ENCODE results near the gene AFF3. TPM values are rescaled to one million over a fixed set of nuclear protein-coding genes. Genes with fewer than 3 reads are reported as not detected.

Gene AFF3
- total RNA-seq, 1 experiment from 2014 or later = 0.61 TPM

GRCh38 chr2:99554871-99555270 lies 587.5 kb downstream of the AFF3 start:
- H3K9ac ChIP-seq (ENCODE audit: low read length) = no peak overlapping the region
- RAD21 ChIA-PET (ENCODE audit: low non-redundant PET in 1 of 2, low total read pairs in 2 of 2, uncharacterized antibody in 2 of 2, unreplicated experiment in 2 of 2) = no interaction called here
- BruUV-seq (replicated peaks) = no TSS peak

More at GRCh38 chr2:99554871-99555270, 587.5 kb downstream of the AFF3 start:
- Histone ChIP-seq H3K79me2 (ENCODE audit: insufficient read depth, low read length) (no peaks in the 10 kb centered on the region), H3K4me1 (ENCODE audit: control insufficient read depth in 1 of 2, insufficient read depth in 2 of 2, low read length in 2 of 2) (no peaks in the 10 kb centered on the region), H3K27ac (ENCODE audit: low read depth, low read length) (no peak overlapping the region), H3K4me2 (ENCODE audit: low read length) (no peak overlapping the region), H3K4me3 (replicated peaks in 1 of 2; ENCODE audit: low read depth in 1 of 2, low read length in 2 of 2) (no peak overlapping the region), H4K20me1 (ENCODE audit: insufficient read depth) (no peaks in the 10 kb centered on the region), H3K27me3 (ENCODE audit: insufficient read depth, low read length) (no peaks in the 10 kb centered on the region; the same call in 1 of the 2 replicates), H3K36me3 (ENCODE audit: control insufficient read depth in 1 of 2, insufficient read depth in 2 of 2, low read length in 2 of 2) (no peaks in the 10 kb centered on the region), H3K9me2 (ENCODE audit: insufficient read depth) (no peaks in the 10 kb centered on the region), H3K9me3 (ENCODE audit: control insufficient read depth in 1 of 2, insufficient read depth in 1 of 2, low read depth in 1 of 2, low read length in 2 of 2) (no peaks in the 10 kb centered on the region), H2AFZ (ENCODE audit: low read depth, low read length, poor library complexity, severe bottlenecking) (no peak overlapping the region)
- CTCF ChIA-PET = no interaction called here
- intact Hi-C loops (cut with micrococcal nuclease) = loop anchor here (5.0 to 10.0 kb wide), 2 partner anchors 707 to 830 kb away; no protein-coding TSS in a partner anchor
- DNase-seq (ENCODE audit: low read depth, low spot score) = no peak
- POLR2A ChIA-PET = no interaction called here
- no peak for ATAC-seq
- TF ChIP-seq POLR2AphosphoS5 (IDR thresholded peaks at IDR 0.05; ENCODE audit: low read depth, low read length) (no peak), EZH2phosphoT487 (IDR thresholded peaks at IDR 0.05; ENCODE audit: borderline replicate concordance) (no peak), SIN3A (IDR thresholded peaks at IDR 0.05; ENCODE audit: low read depth) (no peak), ZFX (IDR thresholded peaks at IDR 0.05) (no peak), FOSL1 (IDR thresholded peaks at IDR 0.05; ENCODE audit: low read depth) (no peak), CBX3 (IDR thresholded peaks at IDR 0.05; ENCODE audit: low read depth) (no peak), CEBPB (IDR thresholded peaks at IDR 0.05; ENCODE audit: low read depth) (no peak), YY1 (IDR thresholded peaks at IDR 0.05; ENCODE audit: extremely low read depth, insufficient replicate concordance, low read depth, low read length) (no peak), ELF1 (IDR thresholded peaks at IDR 0.05; ENCODE audit: borderline replicate concordance, low read depth) (no peak), JUND (IDR thresholded peaks at IDR 0.05) (no peak), EZH2 (IDR thresholded peaks at IDR 0.05) (no peak), TCF7L2 (IDR thresholded peaks at IDR 0.05; ENCODE audit: borderline replicate concordance, extremely low read depth, insufficient read depth, insufficient read length) (no peak), POLR2A (IDR thresholded peaks at IDR 0.05; ENCODE audit: borderline replicate concordance, extremely low read depth, insufficient read depth, insufficient read length) (no peak), ZNF274 (IDR thresholded peaks at IDR 0.05; ENCODE audit: low read depth, low read length) (no peak), EGR1 (IDR thresholded peaks at IDR 0.05; ENCODE audit: low read depth) (no peak), REST (IDR thresholded peaks at IDR 0.05; ENCODE audit: low read depth) (no peak)

Measured in HCT116 (cell line).